GM21717 (cell line): ENCODE data around the gene GALNT7.

Experiments used
- ATAC-seq: cut with Tn5 transposase; IDR thresholded peaks from one replicate; pipeline ENCODE4 v1.9.1; 2021; ENCODE audit warnings: mild to moderate bottlenecking, moderate library complexity; ENCODE audit not compliant: unreplicated experiment

GALNT7 gene

DNA sequence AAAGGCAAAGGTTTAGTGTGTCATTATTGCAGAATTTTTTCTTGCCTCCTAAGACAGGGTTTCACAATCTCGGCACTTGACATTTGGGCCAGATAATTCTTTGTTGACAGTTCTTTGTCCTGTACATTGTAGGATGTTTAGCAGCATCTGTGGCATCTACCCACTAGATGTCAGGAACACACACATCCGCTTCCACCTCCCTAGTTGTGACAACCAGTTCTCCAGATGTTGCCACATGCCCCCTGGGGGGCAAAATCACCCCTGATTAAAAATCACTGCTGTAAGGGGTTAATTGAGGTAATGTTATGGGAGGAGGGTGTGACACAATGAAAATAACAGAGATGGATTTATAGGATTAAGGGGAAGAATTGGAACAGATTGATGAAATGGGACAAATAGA lies 90.3 kb downstream of the GALNT7 start:
- ATAC-seq: no peak

- ATAC-seq: no peak
Measured at GRCh38 chr4:173259310-173259709, 90.7 kb downstream of the GALNT7 start.

DNA sequence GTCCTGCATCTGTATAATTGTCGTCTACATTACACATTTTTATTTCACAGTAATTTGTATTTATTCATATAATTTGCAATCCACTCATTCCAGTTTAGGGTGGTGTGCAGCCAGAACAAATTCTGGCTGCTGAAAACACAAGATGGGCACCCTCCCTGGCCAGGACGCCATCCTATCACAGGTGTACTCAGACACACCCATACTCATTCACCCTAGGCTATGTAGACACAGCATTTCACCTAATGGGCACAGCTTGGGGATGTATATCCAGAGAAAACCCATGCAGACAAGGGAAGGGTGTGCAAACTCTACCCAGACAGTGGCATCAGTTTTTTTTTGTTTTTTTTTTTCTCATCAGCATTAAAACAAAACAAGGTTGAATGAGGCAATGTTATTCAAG lies 92.4 kb downstream of the GALNT7 start:
- no peak for ATAC-seq

DNA sequence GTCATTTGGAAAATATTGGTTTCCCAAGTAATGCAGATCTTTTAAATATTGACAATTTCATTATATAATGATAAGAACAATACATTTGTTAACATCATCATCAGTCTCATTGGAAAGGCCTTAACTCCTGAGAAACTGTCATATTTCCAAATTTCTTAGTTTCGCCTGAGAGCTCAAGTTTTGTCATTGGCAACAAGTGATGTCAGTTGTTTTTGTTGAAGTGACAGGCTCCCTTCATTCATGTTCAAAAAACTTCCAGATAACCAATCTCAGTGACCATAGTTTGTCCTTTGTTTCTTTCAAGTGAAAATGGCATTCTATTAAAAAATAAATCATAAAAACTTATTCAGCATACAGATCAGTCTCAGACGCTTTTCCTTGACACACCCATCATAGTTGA lies 93.8 kb downstream of the GALNT7 start:
- ATAC-seq: no peak

DNA sequence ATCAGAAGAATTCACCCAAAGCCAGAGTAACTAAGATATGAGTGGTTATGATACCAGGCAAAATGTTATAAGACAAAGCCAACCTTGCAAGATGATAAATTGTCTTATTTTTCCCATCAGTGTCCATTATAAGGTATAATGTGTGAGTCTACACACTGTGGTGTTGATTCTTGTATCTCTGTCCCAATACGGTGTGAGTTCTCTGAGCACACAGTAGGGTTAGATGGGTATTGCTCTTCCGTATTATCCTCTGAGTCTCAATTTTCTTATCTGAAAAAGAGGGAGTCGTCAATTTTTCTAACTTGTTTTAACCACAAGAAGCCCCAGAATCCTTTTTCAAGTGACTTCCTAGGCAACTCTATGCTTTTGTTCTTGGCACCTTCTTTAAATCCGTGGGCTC lies 95.6 kb downstream of the GALNT7 start:
- peak; percentile 15 for ATAC-seq

GRCh38 chr4:173264684-173265185 lies 96.1 kb downstream of the GALNT7 start:
- ATAC-seq: peak; percentile 66

DNA sequence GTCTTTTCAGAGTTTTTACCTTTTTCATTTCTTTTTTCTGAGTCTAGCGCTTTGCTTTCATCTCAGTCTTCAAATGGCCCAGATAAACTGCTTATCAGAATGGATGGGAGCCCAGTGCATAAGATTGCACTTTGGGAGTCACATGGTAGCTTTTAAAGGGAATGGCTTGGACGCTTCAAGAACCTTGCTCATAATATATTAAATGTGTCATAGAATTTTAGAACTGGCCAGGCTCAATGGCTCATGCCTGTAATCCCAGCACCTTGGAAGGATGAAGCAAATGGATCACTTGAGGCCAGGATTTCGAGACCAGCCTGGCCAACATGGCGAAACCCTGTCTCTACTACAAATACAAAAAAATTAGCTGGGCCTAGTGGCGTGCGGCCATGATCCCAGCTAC lies 97.1 kb downstream of the GALNT7 start:
- no peak for ATAC-seq

GRCh38 chr4:173267711-173268110 lies 99.1 kb downstream of the GALNT7 start:
- no peak for ATAC-seq

DNA sequence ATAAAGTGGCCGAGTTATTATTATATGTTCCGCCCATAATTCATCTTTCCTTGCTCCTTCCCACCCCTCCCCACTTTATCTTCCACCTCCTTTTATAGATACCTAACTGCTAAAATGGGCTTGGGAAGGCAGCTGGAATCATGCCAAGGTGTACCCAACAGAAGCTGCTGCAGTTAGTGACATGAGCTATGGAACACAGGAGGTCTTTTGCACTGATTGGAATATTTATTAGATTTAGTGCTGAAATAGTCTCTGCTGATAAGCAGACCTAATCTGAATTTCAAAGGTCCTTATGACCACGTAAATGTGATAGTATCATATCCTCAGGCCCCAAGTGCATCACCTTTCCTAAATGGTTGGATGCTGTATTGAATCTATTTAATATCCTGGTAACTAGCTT lies 100.7 kb downstream of the GALNT7 start:
- no peak for ATAC-seq

GRCh38 chr4:173270312-173271027 lies 101.9 kb downstream of the GALNT7 start:
- no peak for ATAC-seq

DNA sequence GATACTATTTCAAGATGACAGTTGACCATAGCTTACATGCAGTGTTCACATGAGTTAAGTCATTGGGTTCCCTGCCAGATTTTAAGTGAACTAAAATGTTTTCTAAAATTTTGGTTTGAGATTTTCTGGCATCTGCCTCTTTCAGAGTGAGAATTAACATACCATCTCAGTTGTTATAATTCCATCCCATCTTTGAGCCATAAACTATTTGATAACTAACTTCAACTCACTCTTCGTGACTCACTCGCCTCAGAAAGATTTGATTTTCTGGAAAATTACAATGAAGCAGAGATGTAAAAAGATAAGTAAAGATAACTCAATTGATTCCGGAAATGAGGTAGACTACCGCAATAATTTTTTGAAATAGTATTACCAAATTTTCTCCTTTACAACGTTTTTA lies 103.7 kb downstream of the GALNT7 start:
- no peak for ATAC-seq

DNA sequence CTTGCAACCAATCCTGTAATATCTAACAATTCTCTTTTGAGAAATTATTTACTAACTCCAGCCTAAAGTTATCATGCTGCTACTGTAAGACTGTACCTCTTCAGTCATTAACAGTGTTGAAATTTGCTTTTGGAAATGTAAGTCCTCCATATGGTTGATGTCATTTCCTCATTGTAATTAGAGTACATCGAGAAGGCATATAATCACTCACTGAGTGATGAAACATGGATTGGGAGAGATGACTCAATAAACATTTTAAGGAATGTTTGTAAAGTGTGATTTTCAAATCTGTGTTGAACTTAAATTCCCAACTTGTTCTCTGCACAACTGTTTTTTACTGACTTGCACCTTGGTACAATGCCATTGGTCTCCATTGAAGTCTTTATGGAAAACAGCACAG lies 104.4 kb downstream of the GALNT7 start:
- ATAC-seq: no peak

DNA sequence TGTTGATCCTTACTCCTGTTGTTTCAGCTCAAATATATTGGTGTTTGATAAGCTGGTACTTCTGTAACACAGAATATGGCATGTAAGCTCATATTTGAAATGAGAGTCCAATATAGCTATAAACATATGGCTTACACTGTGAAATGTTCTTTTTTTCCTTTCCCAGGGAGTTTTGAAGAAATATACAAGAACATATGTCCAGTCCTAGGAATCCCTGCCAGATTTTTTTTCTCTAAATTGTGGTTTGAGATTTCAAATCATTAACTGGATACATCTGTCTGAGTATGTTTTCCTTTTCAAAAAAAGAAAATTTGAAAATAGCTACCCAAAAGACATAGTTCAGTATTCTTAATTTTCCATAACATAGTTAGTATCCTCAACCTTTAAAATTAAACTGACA lies 105.3 kb downstream of the GALNT7 start:
- ATAC-seq: no peak

DNA sequence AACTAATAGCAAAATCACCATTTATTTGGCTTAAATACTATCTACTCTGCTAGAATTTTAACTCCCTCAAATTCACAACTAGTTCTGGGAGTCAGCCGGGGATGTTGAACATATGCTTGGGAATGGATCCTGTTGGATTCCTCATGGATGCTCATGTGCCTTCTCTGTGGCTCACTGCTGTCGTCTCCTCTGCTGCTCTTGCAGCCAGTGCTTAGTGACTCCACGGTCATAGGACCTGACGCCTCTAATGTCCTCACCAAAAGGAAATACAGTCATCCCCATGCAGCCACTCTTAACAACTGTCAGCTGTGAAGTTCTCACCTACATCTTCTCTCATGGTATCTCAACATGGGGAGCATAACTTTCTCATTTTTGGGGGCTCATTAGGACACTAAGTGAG lies 106.1 kb downstream of the GALNT7 start:
- no peak for ATAC-seq

- ATAC-seq: no peak
Measured at GRCh38 chr4:173275150-173275549, 106.5 kb downstream of the GALNT7 start.

- no peak for ATAC-seq
Measured at GRCh38 chr4:173277340-173277739, 108.7 kb downstream of the GALNT7 start.

GRCh38 chr4:173280998-173281397 lies 112.4 kb downstream of the GALNT7 start:
- no peak for ATAC-seq

DNA sequence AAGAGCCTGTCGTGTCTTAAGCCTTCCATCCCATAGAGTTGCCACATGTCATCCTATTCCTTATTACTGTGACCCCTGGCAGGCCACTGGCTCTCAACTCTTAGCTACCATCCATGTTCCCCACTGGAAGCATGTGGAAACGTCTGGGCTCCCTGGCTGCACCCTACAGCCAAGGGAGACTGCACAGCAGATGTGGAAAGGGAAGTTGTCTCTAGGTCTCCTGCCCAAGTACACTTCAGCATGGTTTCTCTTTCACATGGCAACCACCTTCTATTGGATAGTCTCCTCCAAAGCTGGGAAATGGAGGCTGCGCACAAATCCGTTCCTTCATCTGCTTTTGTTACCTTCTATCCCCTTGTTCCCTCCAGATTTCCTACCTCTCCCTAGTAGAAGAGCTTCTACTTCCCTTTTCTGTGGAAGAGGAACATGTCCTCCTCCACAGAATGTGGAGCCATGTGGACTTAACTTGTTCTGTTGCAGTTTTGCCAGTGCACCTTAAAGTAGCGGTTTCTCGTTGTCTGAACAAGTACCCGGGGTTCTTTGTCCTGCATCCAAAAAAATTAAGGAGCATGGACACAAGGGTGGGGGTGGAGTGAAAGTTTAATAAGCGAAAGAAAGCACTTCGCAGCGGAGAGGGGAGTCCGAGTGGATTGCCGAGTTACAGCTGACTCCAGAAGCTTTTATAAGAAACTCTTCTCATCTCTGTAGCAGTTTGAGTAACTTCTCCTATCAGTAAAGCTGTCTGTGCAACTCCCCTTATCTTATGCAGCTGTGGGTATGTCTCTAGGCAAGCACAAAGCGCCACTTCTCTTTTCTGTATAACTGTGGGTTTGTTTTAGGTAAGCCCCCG lies 113.0 kb downstream of the GALNT7 start:
- no peak for ATAC-seq

GRCh38 chr4:173282256-173282562 lies 113.6 kb downstream of the GALNT7 start:
- ATAC-seq: no peak

DNA sequence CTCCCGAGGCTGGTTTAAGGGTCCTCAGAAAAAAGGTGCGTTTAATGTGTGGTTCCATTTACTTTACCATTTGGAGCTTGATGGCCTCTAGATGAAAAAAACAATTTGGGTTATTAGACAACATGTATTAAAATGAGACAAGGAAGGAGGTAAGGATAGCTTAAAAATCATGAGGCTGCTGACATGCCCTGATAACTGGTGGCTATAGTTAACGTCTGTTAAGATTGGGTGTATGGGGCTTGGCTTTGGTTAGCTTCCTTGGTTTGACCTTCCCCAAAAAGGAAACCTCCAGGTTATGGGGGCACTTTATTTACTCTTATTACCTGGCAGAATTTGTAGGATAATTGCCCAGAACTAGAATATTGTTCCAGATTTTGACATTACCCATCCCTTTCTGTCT lies 114.0 kb downstream of the GALNT7 start:
- no peak for ATAC-seq

GRCh38 chr4:173284463-173284862 lies 115.9 kb downstream of the GALNT7 start:
- no peak for ATAC-seq

DNA sequence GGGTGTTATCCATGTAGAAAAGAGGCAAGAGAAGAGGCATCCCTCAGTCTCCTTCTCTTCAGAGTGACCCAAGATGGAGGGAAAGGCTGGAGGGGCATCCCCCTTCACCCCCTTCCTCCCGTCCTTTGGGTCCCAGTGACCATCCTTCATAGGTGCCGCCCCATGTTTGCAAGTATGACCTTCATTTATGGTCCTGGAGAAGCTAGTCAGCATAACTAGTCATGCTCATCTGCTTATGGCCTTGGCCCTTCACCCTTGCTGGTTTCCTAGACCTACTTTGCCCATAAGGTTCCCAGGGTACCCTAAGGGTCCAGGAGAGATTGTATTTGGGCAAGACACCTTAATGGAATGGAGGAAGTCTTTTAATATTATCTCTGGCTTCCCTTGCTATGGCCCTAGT lies 118.9 kb downstream of the GALNT7 start:
- ATAC-seq: no peak
